Thymus (tissue), 11 donors: ENCODE data around the gene RBM19. TPM values are rescaled to one million over a fixed set of nuclear protein-coding genes. Genes with fewer than 3 reads are reported as not detected.

Experiments used
- DNase-seq, 9 donors: peaks; one replicate each; pipeline ENCODE4 v3.0.0-alpha.2; 2013; ENCODE audit warnings: low spot score in 9 of 9, low read depth in 6 of 9, missing footprints in 1 of 9
- H3K27ac ChIP-seq, 2 donors: one replicate each; pipeline ENCODE4 v1.5.1; 2013; ENCODE audit warnings: control low read depth in 1 of 2, low read depth in 1 of 2, low read length in 1 of 2, mild to moderate bottlenecking in 1 of 2, moderate library complexity in 1 of 2
- H3K27me3 ChIP-seq, 2 donors: one replicate each; pipeline ENCODE4 v1.5.1; 2013; ENCODE audit warnings: low read length in 1 of 2; ENCODE audit not compliant: control insufficient read depth in 2 of 2, insufficient read depth in 1 of 2
- H3K36me3 ChIP-seq, 2 donors: one replicate each; pipeline ENCODE4 v1.5.1; 2013; ENCODE audit warnings: low read length in 1 of 2, mild to moderate bottlenecking in 1 of 2, moderate library complexity in 1 of 2; ENCODE audit not compliant: control insufficient read depth in 2 of 2, insufficient read depth in 2 of 2
- H3K4me1 ChIP-seq, 2 donors: one replicate each; pipeline ENCODE4 v1.5.1; 2013; ENCODE audit warnings: low read length in 2 of 2; ENCODE audit not compliant: control insufficient read depth in 2 of 2, insufficient read depth in 2 of 2
- H3K4me3 ChIP-seq, 2 donors: one replicate each; pipeline ENCODE4 v1.5.1; 2013; ENCODE audit warnings: low read length in 2 of 2, control low read depth in 1 of 2, mild to moderate bottlenecking in 1 of 2
- H3K9me3 ChIP-seq, 2 donors: one replicate each; pipeline ENCODE4 v1.5.1; 2013; ENCODE audit warnings: low read length in 1 of 2, mild to moderate bottlenecking in 1 of 2; ENCODE audit not compliant: control insufficient read depth in 2 of 2, insufficient read depth in 1 of 2
- WGBS: extraction: QIAGEN DNeasy Blood & Tissue Kit; methylation state at CpG from one replicate; pipeline ENCODE4 v1.1.7; 2013; 5-methylcytosine and 5-hydroxymethylcytosine counted together
- polyA plus RNA-seq: library from polyadenylated mRNA; stranded (reverse); fragments of 200-250 nt; gene quantifications from one replicate; pipeline ENCODE4 v1.2.3, GENCODE V29; 2013
- total RNA-seq: library from RNA; stranded (reverse); fragments of 120-200 nt; gene quantifications from one replicate; pipeline ENCODE4 v1.2.4, GENCODE V29; 2013
- donor health status: healthy.

Gene RBM19
- total and polyA plus RNA-seq, 2 donors, result 16.0 to 24.2 TPM

GRCh38 chr12:113896194-113896593, 69.9 kb downstream of the RBM19 start:
- no peak for DNase-seq
- Histone ChIP-seq H3K4me1 (peaks cover 0 to 3% of the 10 kb centered on the region in 2 donors), H3K27me3 (no peaks in the 10 kb centered on the region), H3K9me3 (no peaks in the 10 kb centered on the region), H3K36me3 (peaks cover 0 to 3% of the 10 kb centered on the region in 2 donors), H3K4me3 (no peak overlapping the region), H3K27ac (no peak overlapping the region)
- 98% methylated on average over 7 of the region's 7 CpGs for WGBS

DNA sequence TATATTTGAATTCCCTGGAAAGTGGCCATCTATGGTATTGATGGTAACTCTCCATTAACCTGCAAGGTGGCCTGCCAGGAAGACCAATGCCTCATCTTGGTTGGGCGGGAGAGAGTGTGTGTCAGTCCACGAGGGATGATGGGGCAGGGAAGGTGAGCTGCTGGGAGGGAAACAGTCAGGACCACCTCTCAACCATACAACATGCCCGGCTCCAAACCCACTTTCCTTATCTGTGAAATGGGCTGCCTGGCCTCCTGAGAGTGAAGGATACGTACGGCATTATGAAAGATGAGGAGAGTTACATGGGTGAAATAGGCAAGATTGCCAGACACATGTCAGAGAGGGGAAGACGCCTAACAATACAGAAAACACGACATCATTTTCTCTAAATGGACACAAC, 70.9 kb downstream of the RBM19 start:
- no peaks in the 10 kb centered on the region for H3K27me3 ChIP-seq
- no peak overlapping the region for H3K27ac ChIP-seq
- peaks cover 0 to 2% of the 10 kb centered on the region in 2 donors for H3K4me1 ChIP-seq
- no peak for DNase-seq
- 97% methylated on average over 7 of the region's 7 CpGs for WGBS
- H3K4me3 ChIP-seq, result no peak overlapping the region
- H3K36me3 ChIP-seq, result peaks cover 0 to 3% of the 10 kb centered on the region in 2 donors
- H3K9me3 ChIP-seq, result no peaks in the 10 kb centered on the region

DNA sequence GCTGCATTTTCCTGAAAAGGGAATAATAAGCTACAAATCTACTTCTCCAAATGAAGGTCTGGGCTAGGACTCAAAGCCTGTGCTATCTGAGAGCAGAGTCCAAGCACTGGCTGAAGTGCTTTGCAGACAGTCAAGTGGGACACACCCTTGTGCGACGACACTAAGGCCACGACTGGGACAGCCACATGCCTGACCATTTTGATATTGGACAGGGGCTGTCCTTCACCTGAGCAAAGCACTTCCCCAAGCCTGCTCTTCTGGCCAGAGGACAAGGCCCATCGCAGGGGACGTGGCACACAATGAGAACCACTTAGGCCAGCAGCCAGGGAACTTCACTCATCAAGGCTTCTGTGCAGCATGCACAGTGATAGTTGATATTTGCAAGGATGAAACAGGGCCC, 71.4 kb downstream of the RBM19 start:
- peaks cover 0 to 3% of the 10 kb centered on the region in 2 donors for H3K36me3 ChIP-seq
- no peak overlapping the region for H3K4me3 ChIP-seq
- H3K27me3 ChIP-seq, result no peaks in the 10 kb centered on the region
- no peak overlapping the region for H3K27ac ChIP-seq
- H3K9me3 ChIP-seq, result no peaks in the 10 kb centered on the region
- WGBS, result 98% methylated on average over 5 of the region's 5 CpGs
- H3K4me1 ChIP-seq, result no peaks in the 10 kb centered on the region
- DNase-seq, result no peak

GRCh38 chr12:113893221-113893620, 72.9 kb downstream of the RBM19 start:
- 98% methylated on average over 8 of the region's 8 CpGs for WGBS
- DNase-seq, result no peak
- Histone ChIP-seq H3K27ac (no peak overlapping the region), H3K4me1 (no peaks in the 10 kb centered on the region), H3K27me3 (no peaks in the 10 kb centered on the region), H3K36me3 (peaks cover 0 to 3% of the 10 kb centered on the region in 2 donors), H3K9me3 (no peaks in the 10 kb centered on the region), H3K4me3 (no peak overlapping the region)

GRCh38 chr12:113892556-113892955, 73.6 kb downstream of the RBM19 start:
- no peaks in the 10 kb centered on the region for H3K9me3 ChIP-seq
- WGBS, result 97% methylated on average over 6 of the region's 6 CpGs

GRCh38 chr12:113891739-113892520, 74.2 kb downstream of the RBM19 start:
- H3K36me3 ChIP-seq, result peaks cover 0 to 3% of the 10 kb centered on the region in 2 donors
- no peaks in the 10 kb centered on the region for H3K4me1 ChIP-seq
- 96% methylated on average over 15 of the region's 15 CpGs for WGBS
- H3K27ac ChIP-seq, result no peak overlapping the region
- H3K27me3 ChIP-seq, result no peaks in the 10 kb centered on the region
- DNase-seq, result no peak
- H3K4me3 ChIP-seq, result no peak overlapping the region
- no peaks in the 10 kb centered on the region for H3K9me3 ChIP-seq

More at GRCh38 chr12:113892556-113892955, 73.6 kb downstream of the RBM19 start:
- Histone ChIP-seq H3K36me3 (peaks cover 0 to 3% of the 10 kb centered on the region in 2 donors), H3K4me3 (no peak overlapping the region), H3K4me1 (no peaks in the 10 kb centered on the region), H3K27ac (no peak overlapping the region), H3K27me3 (no peaks in the 10 kb centered on the region)
- no peak for DNase-seq

GRCh38 chr12:113891167-113891692, 74.9 kb downstream of the RBM19 start:
- no peak for DNase-seq
- Histone ChIP-seq H3K9me3 (no peaks in the 10 kb centered on the region), H3K4me1 (no peaks in the 10 kb centered on the region), H3K4me3 (no peak overlapping the region), H3K27me3 (no peaks in the 10 kb centered on the region), H3K36me3 (peaks cover 0 to 3% of the 10 kb centered on the region in 2 donors), H3K27ac (no peak overlapping the region)
- WGBS, result 98% methylated on average over 4 of the region's 4 CpGs

DNA sequence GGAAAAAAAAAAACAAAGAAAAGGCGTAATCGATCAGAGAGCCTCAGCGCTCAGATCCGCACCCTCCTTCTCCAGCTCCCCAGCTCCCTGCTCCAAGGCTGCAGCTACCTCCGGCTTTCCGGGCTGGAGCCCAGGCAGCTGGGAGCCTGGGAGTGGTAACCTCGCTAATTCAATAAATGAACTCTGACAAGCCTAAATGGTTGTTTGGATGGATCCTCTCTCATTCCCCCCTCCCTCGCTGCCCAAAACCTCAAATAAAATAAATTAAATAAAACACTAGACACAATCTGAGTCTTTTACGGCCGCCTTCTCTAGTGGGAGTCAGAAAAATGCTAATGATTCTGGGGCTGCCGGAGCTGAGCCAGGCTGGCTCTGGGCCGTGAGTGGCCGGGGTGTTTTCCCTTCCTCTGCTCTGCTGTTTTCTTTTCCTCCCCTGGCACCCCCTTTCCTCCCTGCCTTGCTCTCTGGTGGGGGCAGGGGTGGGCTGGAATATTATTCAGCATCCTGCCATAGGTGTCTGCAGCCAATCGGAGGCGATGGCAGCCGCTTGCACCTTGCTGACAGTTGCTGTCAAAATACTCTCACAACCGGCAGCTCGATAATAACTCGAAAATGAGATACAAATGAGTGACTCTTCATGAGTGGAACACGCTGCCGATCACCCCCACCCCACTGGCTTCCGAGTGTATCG, 76.1 kb downstream of the RBM19 start:
- no peak overlapping the region for H3K4me3 ChIP-seq
- no peaks in the 10 kb centered on the region for H3K9me3 ChIP-seq
- no peaks in the 10 kb centered on the region for H3K27me3 ChIP-seq
- H3K36me3 ChIP-seq, result peaks cover 0 to 3% of the 10 kb centered on the region in 2 donors
- WGBS, result 96% methylated on average over 23 of the region's 23 CpGs
- DNase-seq, result no peak
- H3K4me1 ChIP-seq, result no peaks in the 10 kb centered on the region
- no peak overlapping the region for H3K27ac ChIP-seq

- no peak overlapping the region for H3K27ac ChIP-seq
- no peaks in the 10 kb centered on the region for H3K27me3 ChIP-seq
- 97% methylated on average over 3 of the region's 3 CpGs for WGBS
- DNase-seq, result no peak
- peaks cover 0 to 3% of the 10 kb centered on the region in 2 donors for H3K36me3 ChIP-seq
- H3K4me3 ChIP-seq, result no peak overlapping the region
- no peaks in the 10 kb centered on the region for H3K4me1 ChIP-seq
- H3K9me3 ChIP-seq, result no peaks in the 10 kb centered on the region
Observed at GRCh38 chr12:113889076-113889475, 77.0 kb downstream of the RBM19 start.
